ENCODE data around the gene SPACDR. TPM values are rescaled to one million over a fixed set of nuclear protein-coding genes. Genes with fewer than 3 reads are reported as not detected.

Gene SPACDR
- polyA plus RNA-seq, 1 donor from 2014 or later, result not detected

GRCh38 chr7:100426516-100426915 lies 37.5 kb downstream of the SPACDR start:
- no peak overlapping the region for H3K9ac ChIP-seq (ENCODE audit: low read length)
- no peaks in the 10 kb centered on the region for H3K27me3 ChIP-seq (ENCODE audit: insufficient read depth, low read depth, low read length)
- no peak for TF ChIP-seq REST (IDR thresholded peaks at IDR 0.05; ENCODE audit: borderline replicate concordance)
- no peak for TF ChIP-seq EP300 (conservative IDR thresholded peaks at IDR 0.05; ENCODE audit: poor library complexity, severe bottlenecking)
- no peak for TF ChIP-seq EZH2 (IDR thresholded peaks at IDR 0.05; ENCODE audit: borderline replicate concordance, insufficient read depth, low read length, poor library complexity, severe bottlenecking)
- TF ChIP-seq POLR2AphosphoS5 (IDR thresholded peaks at IDR 0.05), result no peak
- no peak for TF ChIP-seq MXI1 (conservative IDR thresholded peaks at IDR 0.05; ENCODE audit: poor library complexity, severe bottlenecking)
- no peak for TF ChIP-seq TAF1 (IDR thresholded peaks at IDR 0.05; ENCODE audit: low read depth)
- TF ChIP-seq SMC3 (conservative IDR thresholded peaks at IDR 0.05; ENCODE audit: poor library complexity), result no peak
- no peak for TF ChIP-seq RAD21 (conservative IDR thresholded peaks at IDR 0.05)
- no peak for TF ChIP-seq CTCF (IDR thresholded peaks at IDR 0.05; ENCODE audit: poor library complexity, severe bottlenecking)
- H3K36me3 ChIP-seq (ENCODE audit: insufficient read depth, low read length), result no peaks in the 10 kb centered on the region
- no peaks in the 10 kb centered on the region for H3K9me2 ChIP-seq (ENCODE audit: insufficient read depth, low read length)
- no peaks in the 10 kb centered on the region for H4K20me1 ChIP-seq (ENCODE audit: insufficient read depth)
- no peak overlapping the region for H3K4me2 ChIP-seq (ENCODE audit: low read length)
- no peak overlapping the region for H3K4me3 ChIP-seq (ENCODE audit: low read length)
- H3F3A ChIP-seq (ENCODE audit: insufficient read depth, low read length, poor library complexity, severe bottlenecking), result no peaks in the 10 kb centered on the region
- H3K27ac ChIP-seq (ENCODE audit: low read length), result no peak overlapping the region
- no peak overlapping the region for H2AFZ ChIP-seq (ENCODE audit: low read depth, low read length)
- peaks cover 13% of the 10 kb centered on the region for H3K79me2 ChIP-seq (replicated peaks; ENCODE audit: insufficient read depth, low read length)
- H3K9me3 ChIP-seq (ENCODE audit: low read length), result no peaks in the 10 kb centered on the region

- H3K9ac ChIP-seq (ENCODE audit: low read length), result no peak overlapping the region
- peaks cover 2% of the 10 kb centered on the region for H3K79me2 ChIP-seq (replicated peaks; ENCODE audit: insufficient read depth, low read length)
- TF ChIP-seq SMC3 (conservative IDR thresholded peaks at IDR 0.05; ENCODE audit: poor library complexity), result no peak
- no peaks in the 10 kb centered on the region for H3K27me3 ChIP-seq (ENCODE audit: insufficient read depth, low read depth, low read length)
- no peaks in the 10 kb centered on the region for H3F3A ChIP-seq (ENCODE audit: insufficient read depth, low read length, poor library complexity, severe bottlenecking)
- H4K20me1 ChIP-seq (ENCODE audit: insufficient read depth), result no peaks in the 10 kb centered on the region
- H3K27ac ChIP-seq (ENCODE audit: low read length), result no peak overlapping the region
- no peaks in the 10 kb centered on the region for H3K36me3 ChIP-seq (ENCODE audit: insufficient read depth, low read length)
- no peak overlapping the region for H2AFZ ChIP-seq (ENCODE audit: low read depth, low read length)
- H3K9me2 ChIP-seq (ENCODE audit: insufficient read depth, low read length), result no peaks in the 10 kb centered on the region
- no peaks in the 10 kb centered on the region for H3K9me3 ChIP-seq (ENCODE audit: low read length)
- H3K4me3 ChIP-seq (ENCODE audit: low read length), result no peak overlapping the region
- no peak overlapping the region for H3K4me2 ChIP-seq (ENCODE audit: low read length)
Measured at GRCh38 chr7:100425347-100425746, 38.7 kb downstream of the SPACDR start.

GRCh38 chr7:100423315-100423714 lies 40.7 kb downstream of the SPACDR start:
- Histone ChIP-seq H2AFZ (ENCODE audit: low read depth, low read length) (no peak overlapping the region), H3K79me2 (replicated peaks; ENCODE audit: insufficient read depth, low read length) (no peaks in the 10 kb centered on the region), H4K20me1 (ENCODE audit: insufficient read depth) (no peaks in the 10 kb centered on the region), H3K9ac (ENCODE audit: low read length) (no peak overlapping the region), H3K9me3 (ENCODE audit: low read length) (no peaks in the 10 kb centered on the region), H3K27ac (ENCODE audit: low read length) (no peak overlapping the region), H3K4me3 (ENCODE audit: low read length) (no peak overlapping the region), H3K4me2 (ENCODE audit: low read length) (no peak overlapping the region), H3K27me3 (ENCODE audit: insufficient read depth, low read depth, low read length) (no peaks in the 10 kb centered on the region), H3F3A (ENCODE audit: insufficient read depth, low read length, poor library complexity, severe bottlenecking) (no peaks in the 10 kb centered on the region), H3K36me3 (ENCODE audit: insufficient read depth, low read length) (no peaks in the 10 kb centered on the region), H3K9me2 (ENCODE audit: insufficient read depth, low read length) (no peaks in the 10 kb centered on the region)
- TF ChIP-seq TAF1 (IDR thresholded peaks at IDR 0.05; ENCODE audit: low read depth) (no peak), REST (IDR thresholded peaks at IDR 0.05; ENCODE audit: borderline replicate concordance) (no peak), POLR2AphosphoS5 (IDR thresholded peaks at IDR 0.05) (no peak), EZH2 (IDR thresholded peaks at IDR 0.05; ENCODE audit: borderline replicate concordance, insufficient read depth, low read length, poor library complexity, severe bottlenecking) (no peak), MXI1 (conservative IDR thresholded peaks at IDR 0.05; ENCODE audit: poor library complexity, severe bottlenecking) (no peak), RAD21 (conservative IDR thresholded peaks at IDR 0.05) (no peak), SMC3 (conservative IDR thresholded peaks at IDR 0.05; ENCODE audit: poor library complexity) (no peak), EP300 (conservative IDR thresholded peaks at IDR 0.05; ENCODE audit: poor library complexity, severe bottlenecking) (no peak)

Measured in neural cell (in vitro differentiated cells).